ENCODE measurements around the gene RXFP3. TPM values are rescaled to one million over a fixed set of nuclear protein-coding genes. Genes with fewer than 3 reads are reported as not detected.
"Not testable (repeated sequence)": the region's sequence is repeated elsewhere in the genome, so short reads cannot be mapped to it uniquely, and the experiment has no call there.

RXFP3 gene
- total RNA-seq, 2 experiments from 2014 or later = not detected

DNA sequence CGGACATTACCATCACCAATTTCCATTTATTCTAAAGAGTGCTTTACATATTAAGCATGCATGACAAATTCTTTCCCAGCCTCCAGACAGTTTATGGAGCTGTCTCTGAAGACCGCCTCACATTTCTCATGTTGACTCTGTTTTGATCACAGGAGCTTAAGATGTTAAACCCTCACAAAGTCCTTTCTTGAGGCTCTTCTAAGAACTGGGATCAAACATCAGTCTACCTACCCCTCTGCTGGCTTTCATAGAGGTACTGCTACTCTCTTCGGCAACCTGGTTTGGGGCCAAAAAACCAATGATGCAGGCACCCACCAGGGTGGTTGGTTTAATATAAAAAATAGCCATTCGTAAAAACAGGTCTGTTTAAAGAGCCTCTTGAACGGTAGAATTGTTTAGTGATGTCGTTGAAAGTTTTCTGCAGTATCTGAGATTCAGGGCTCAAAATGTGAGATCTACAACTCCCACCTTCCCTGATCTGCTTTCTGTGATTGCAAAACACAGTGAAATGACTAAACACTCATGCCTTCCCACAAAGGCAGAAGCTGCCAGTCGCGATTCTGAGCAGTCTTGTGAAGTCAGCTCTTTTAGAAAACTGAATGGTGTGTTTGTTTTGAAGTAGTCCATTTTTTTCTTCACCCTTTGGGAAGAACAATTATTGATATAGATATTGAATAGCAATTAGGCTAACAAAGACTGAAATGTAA lies 3.5 kb downstream of the RXFP3 start:
- ATAC-seq = no peak
- CTCF ChIA-PET = no interaction called here
- H3K27ac Mint-ChIP-seq = no peak overlapping the region
- peaks cover 3% of the 10 kb centered on the region for H3K4me1 Mint-ChIP-seq
- H3K4me3 Mint-ChIP-seq = no peak overlapping the region
- H3K36me3 Mint-ChIP-seq = no peaks in the 10 kb centered on the region
- DNase-seq = no peak
- no peaks in the 10 kb centered on the region for H3K9me3 Mint-ChIP-seq (ENCODE audit: low read depth)
- peaks cover 68% of the 10 kb centered on the region for H3K27me3 Mint-ChIP-seq

DNA sequence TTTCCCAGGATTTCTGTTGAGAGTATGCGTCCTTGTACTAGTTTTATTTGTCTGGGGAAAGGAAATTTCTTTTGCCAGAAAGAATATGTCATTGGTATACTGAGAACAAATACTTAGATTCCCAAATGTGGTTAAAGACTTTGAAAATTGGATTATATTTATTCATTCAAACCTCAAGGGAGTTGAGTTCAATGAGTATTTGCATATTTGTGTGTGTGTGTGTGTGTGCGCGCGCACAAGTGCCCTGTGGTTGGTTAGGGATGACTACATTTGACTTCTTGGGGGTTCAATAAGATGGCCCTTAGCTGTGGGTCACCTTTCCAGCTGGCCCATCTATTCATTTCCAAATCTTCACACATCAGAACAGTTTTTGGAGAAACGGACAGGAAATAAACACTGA lies 4.9 kb downstream of the RXFP3 start:
- H3K27ac Mint-ChIP-seq = no peak overlapping the region
- CTCF ChIA-PET = no interaction called here
- ATAC-seq (no peak), DNase-seq (no peak)
- H3K27me3 Mint-ChIP-seq = peaks cover 58% of the 10 kb centered on the region
- H3K36me3 Mint-ChIP-seq = no peaks in the 10 kb centered on the region
- H3K4me1 Mint-ChIP-seq = peaks cover 1% of the 10 kb centered on the region
- H3K4me3 Mint-ChIP-seq = no peak overlapping the region
- H3K9me3 Mint-ChIP-seq (ENCODE audit: low read depth) = no peaks in the 10 kb centered on the region

DNA sequence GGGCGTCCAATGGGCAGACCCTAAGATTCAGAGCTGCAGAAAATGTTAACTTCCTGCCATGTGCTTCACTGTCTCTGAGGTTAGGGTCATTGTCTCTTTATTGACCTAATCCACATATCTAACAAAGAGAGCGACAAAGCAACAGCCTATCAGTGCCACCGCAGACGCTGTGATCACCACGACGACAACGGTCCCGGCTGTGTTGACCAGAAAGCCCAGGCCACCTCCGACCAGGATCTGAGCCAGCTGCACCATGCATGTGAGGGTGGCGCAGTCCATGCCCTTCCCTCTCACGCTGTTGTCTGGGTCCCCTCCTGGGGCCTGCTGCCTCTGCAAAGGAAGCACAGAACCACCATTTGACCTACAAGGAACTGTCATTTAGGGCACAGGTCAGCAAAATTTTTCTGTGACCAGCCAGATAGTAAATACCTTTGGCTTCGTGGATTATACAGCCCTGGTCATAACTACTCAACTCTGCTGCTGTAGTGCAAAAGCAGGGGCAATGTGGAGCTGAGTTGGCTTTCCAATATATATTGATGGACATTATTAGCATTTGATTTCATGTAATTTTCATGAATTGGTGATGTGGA lies 8.5 kb downstream of the RXFP3 start:
- Mint-ChIP-seq H3K27me3 (peaks cover 45% of the 10 kb centered on the region), H3K4me1 (no peaks in the 10 kb centered on the region), H3K9me3 (ENCODE audit: low read depth) (no peaks in the 10 kb centered on the region), H3K27ac (no peak overlapping the region), H3K4me3 (no peak overlapping the region), H3K36me3 (no peaks in the 10 kb centered on the region)
- CTCF ChIA-PET = no interaction called here
- ATAC-seq (no peak), DNase-seq (no peak)

DNA sequence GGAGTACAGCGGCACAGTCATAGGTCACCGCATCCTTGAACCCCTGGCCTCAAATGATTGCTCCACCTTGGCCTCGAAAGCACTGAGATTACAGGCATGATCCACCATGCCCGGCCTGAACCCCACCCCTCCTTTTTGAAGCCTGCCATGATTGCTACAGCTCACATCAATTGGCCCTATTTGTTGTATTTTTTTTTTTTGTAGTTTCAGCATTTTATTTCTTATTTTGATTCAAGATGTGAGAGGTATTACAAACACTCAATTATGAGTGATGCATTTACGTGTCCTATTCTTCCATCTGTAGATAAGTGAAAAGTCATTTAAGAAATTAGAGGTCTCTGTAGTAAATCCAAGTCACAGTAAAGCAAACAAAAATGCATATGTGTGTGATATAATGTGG lies 16.0 kb downstream of the RXFP3 start:
- CTCF ChIA-PET; H3K9me3 Mint-ChIP-seq (ENCODE audit: low read depth); H3K36me3 Mint-ChIP-seq; H3K4me3 Mint-ChIP-seq; ATAC-seq; H3K27ac Mint-ChIP-seq; H3K4me1 Mint-ChIP-seq; DNase-seq: not testable (repeated sequence)
- peaks cover 20% of the 10 kb centered on the region for H3K27me3 Mint-ChIP-seq

DNA sequence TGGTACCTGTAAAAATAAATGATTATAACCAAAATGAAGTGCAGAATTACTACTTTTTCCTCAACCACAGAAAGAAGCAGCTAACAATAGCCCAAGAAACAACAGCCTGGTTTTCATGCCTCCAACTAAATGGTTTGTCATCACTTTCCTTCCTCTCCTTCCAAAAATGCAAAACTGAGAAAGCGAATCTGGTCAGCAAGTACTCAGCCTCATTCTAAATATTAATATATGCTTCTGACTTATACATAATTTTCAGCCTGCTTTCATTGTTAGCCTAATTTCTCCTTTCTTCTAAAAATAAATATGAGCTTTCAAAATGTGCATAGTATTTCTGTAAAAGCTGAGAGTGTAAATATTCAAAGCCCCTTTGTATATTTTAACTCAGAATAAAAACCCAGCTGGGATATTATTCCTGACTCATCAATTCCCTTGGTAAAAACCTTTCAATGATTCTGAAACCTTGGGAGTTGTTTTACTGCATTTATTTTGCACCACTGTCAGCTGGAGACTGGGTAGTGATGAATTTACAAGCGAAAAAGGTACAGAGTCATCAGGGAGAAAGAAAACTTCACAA lies 21.5 kb downstream of the RXFP3 start:
- H3K27me3 Mint-ChIP-seq = peaks cover 33% of the 10 kb centered on the region
- DNase-seq (no peak), ATAC-seq (no peak)
- H3K36me3 Mint-ChIP-seq = no peaks in the 10 kb centered on the region
- peaks cover 3% of the 10 kb centered on the region for H3K9me3 Mint-ChIP-seq (ENCODE audit: low read depth)
- no peak overlapping the region for H3K4me3 Mint-ChIP-seq
- CTCF ChIA-PET = no interaction called here
- no peak overlapping the region for H3K27ac Mint-ChIP-seq
- no peaks in the 10 kb centered on the region for H3K4me1 Mint-ChIP-seq

DNA sequence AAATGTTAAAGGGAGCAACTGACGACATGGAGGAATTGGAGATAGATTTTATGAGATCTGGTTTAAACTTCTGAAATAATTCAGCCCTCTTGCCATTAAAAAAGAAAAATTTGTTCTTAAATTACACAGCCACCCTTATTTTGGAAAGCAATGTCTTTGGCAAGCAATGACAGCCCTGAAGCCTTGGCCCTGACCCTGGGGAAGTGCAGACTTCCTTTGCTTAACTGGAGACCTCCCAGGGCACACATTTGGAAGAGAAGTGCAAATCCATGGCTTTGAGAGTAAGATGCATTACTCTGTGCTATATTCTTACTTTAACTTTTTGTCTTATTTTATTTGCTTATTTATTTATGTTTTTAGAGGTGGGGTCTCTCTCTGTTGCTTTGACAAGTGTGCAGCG lies 22.0 kb downstream of the RXFP3 start:
- CTCF ChIA-PET = interaction anchor here (1.2 kb wide), 1 partner anchor 12 kb away, joined by 3 read pairs; no protein-coding TSS in a partner anchor
- DNase-seq (no peak), ATAC-seq (no peak)
- Mint-ChIP-seq H3K4me1 (no peaks in the 10 kb centered on the region), H3K9me3 (ENCODE audit: low read depth) (peaks cover 3% of the 10 kb centered on the region), H3K27me3 (peaks cover 35% of the 10 kb centered on the region), H3K4me3 (no peak overlapping the region), H3K36me3 (no peaks in the 10 kb centered on the region), H3K27ac (no peak overlapping the region)

GRCh38 chr5:33964132-33964700 lies 28.0 kb downstream of the RXFP3 start:
- ATAC-seq (no peak), DNase-seq (no peak)
- no peak overlapping the region for H3K4me3 Mint-ChIP-seq
- CTCF ChIA-PET = interaction anchor here (0.9 to 2.3 kb wide), 2 partner anchors 29 to 32 kb away, joined by 3 to 7 read pairs; no protein-coding TSS in a partner anchor
- H3K9me3 Mint-ChIP-seq (ENCODE audit: low read depth) = no peaks in the 10 kb centered on the region
- no peak overlapping the region for H3K27ac Mint-ChIP-seq
- peaks cover 22% of the 10 kb centered on the region for H3K27me3 Mint-ChIP-seq
- peaks cover 16% of the 10 kb centered on the region for H3K4me1 Mint-ChIP-seq
- no peaks in the 10 kb centered on the region for H3K36me3 Mint-ChIP-seq

GRCh38 chr5:33966805-33967204 lies 30.6 kb downstream of the RXFP3 start:
- ATAC-seq (no peak), DNase-seq (no peak)
- no peaks in the 10 kb centered on the region for H3K36me3 Mint-ChIP-seq
- H3K27ac Mint-ChIP-seq = no peak overlapping the region
- peaks cover 16% of the 10 kb centered on the region for H3K4me1 Mint-ChIP-seq
- peaks cover 4% of the 10 kb centered on the region for H3K27me3 Mint-ChIP-seq
- H3K9me3 Mint-ChIP-seq (ENCODE audit: low read depth) = no peaks in the 10 kb centered on the region
- CTCF ChIA-PET = no interaction called here
- no peak overlapping the region for H3K4me3 Mint-ChIP-seq

DNA sequence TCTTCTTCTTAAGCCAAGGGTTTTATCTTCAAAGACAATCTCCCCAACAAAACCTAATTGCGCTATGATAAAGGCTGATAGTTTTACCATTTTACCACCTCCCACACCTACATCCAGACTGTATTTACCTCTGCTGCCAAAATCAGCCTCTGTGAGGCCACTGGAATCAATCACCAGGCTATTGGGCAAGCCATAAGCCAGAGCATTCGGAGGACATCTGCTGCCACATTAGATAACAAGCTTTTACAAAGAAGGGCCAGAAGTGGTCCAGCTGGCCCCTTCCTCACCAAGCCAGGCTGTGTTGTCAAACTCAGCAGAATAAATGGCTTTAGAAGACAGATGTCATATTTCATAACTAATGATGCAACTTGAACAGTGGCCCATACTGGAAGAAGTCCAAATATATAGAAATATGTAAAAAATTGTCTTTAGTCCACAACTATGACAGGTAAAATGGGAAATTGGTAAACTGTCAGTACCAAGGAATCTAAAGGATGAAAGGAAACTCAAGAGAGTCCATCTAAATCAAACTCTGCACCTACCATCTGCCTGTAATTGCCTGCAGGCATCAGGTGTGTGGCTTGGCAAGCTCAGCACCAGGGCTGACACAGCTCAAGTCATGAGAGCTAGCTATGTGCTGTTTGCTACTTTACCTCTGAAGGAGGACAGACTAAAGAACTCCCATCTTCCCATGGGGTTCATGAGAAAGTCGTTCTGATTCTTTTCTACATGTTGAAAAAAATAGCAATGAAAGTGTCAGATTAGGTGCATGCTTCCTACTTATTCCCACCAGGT lies 32.2 kb downstream of the RXFP3 start:
- H3K36me3 Mint-ChIP-seq = no peaks in the 10 kb centered on the region
- no peak overlapping the region for H3K27ac Mint-ChIP-seq
- H3K4me1 Mint-ChIP-seq = peaks cover 22% of the 10 kb centered on the region
- DNase-seq (no peak), ATAC-seq (no peak)
- no peaks in the 10 kb centered on the region for H3K9me3 Mint-ChIP-seq (ENCODE audit: low read depth)
- H3K27me3 Mint-ChIP-seq = no peaks in the 10 kb centered on the region
- no peak overlapping the region for H3K4me3 Mint-ChIP-seq
- CTCF ChIA-PET = interaction anchor here (1.7 to 3.0 kb wide), 3 partner anchors 32 to 533 kb away, joined by 4 to 14 read pairs (median 10); partner anchors contain the start of genes RXFP3 and TARS1

DNA sequence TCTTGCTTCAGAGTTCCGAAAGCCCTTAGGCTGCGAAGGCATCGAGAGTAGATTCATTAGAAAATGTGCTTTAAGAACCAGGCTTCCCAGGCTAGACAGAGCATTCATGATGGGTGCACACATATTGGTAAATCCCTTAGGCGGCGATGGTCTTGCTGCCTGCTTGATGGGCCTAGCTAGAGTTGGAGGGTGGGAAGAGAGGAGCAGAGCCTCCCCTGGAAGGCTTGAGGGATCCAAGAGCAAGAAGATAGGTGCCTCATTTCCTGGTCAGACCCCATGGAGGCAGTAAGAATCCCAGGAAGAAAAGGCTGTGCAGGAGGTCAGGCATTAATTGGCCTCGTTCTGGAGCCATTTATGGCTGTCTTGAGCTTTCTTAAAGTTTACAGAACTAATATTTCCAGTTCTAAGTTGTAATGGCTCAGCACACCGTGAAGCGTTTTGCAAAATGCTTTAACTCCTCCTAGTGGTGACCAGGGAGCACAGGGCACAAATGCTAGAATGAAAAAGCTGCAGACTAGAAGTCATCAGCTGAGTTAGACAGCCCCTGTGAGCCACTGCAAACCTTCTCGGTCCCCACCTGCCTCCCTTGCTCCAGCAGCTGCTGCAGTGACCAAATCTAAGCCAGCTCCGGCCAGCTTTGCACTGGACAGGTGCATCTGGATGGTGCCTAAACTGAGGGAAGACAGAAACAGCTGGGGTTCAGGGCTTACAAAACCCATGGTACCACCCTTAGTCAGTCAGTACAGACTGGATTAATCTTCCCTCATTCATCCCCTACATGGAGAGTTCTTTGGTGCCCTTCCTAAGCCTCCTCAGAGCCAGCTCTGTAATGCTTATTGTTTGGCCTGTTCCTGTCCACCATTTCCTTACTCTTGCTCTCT lies 33.6 kb downstream of the RXFP3 start:
- Mint-ChIP-seq H3K9me3 (ENCODE audit: low read depth) (no peaks in the 10 kb centered on the region), H3K27me3 (peaks cover under 1% of the 10 kb centered on the region), H3K4me3 (no peak overlapping the region), H3K27ac (no peak overlapping the region), H3K4me1 (peaks cover 18% of the 10 kb centered on the region), H3K36me3 (no peaks in the 10 kb centered on the region)
- CTCF ChIA-PET = interaction anchor here (0.8 to 3.0 kb wide), 13 partner anchors 11 to 536 kb away, joined by 3 to 14 read pairs (median 4); partner anchors contain the start of genes RXFP3 and TARS1
- ATAC-seq = peak; percentile 78
- no peak for DNase-seq

- Mint-ChIP-seq H3K9me3 (ENCODE audit: low read depth) (no peaks in the 10 kb centered on the region), H3K27ac (no peak overlapping the region), H3K4me1 (peaks cover 9% of the 10 kb centered on the region), H3K36me3 (no peaks in the 10 kb centered on the region), H3K27me3 (peaks cover 8% of the 10 kb centered on the region), H3K4me3 (no peak overlapping the region)
- DNase-seq (no peak), ATAC-seq (no peak)
- CTCF ChIA-PET = no interaction called here
These were observed 37.1 kb downstream of the RXFP3 start for GRCh38 chr5:33973271-33973670.

DNA sequence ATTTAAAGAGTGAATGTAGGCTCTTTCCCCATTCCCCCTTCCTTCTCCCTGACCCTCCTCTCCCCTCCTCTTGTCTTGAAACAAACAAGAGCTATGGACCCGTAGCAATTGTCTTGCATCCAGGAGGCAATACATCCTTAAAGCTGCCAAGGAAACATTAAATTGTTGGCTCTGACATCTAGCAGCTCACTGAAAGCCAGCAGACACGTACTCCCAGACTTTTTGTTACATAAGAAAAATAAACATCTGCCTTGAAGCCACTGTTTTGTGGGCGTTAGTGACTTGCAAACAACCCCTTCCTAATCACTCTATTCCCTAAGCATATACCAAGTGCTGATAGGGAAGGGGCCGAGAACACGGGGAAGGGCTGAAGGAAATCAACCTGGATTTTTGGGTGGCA lies 39.7 kb downstream of the RXFP3 start:
- Mint-ChIP-seq H3K4me1 (peaks cover 9% of the 10 kb centered on the region), H3K27me3 (peaks cover 8% of the 10 kb centered on the region), H3K9me3 (ENCODE audit: low read depth) (no peaks in the 10 kb centered on the region), H3K27ac (no peak overlapping the region), H3K36me3 (no peaks in the 10 kb centered on the region), H3K4me3 (no peak overlapping the region)
- DNase-seq = no peak
- CTCF ChIA-PET = interaction anchor here (0.7 kb wide), 1 partner anchor 21 kb away, joined by 3 read pairs; no protein-coding TSS in a partner anchor
- no peak for ATAC-seq
